ENCODE measurements around the gene TOMM5.

TOMM5 gene

GRCh38 chr9:37575921-37576721 is 16.3 kb downstream of the TOMM5 start, which contains the start of gene FBXO10:
FBXO10 (minus strand) TSS chr9:37576380; CDS start chr9:37541768, 34,612 bp downstream.
- peak within 1 kb of the TSS; percentile 78 for H3K4me3 ChIP-seq
- no peak for TF ChIP-seq EZH2 (IDR thresholded peaks at IDR 0.05)
- TF ChIP-seq POLR2AphosphoS5 (IDR thresholded peaks at IDR 0.05; ENCODE audit: borderline replicate concordance, low read depth, low read length) = no peak
- TF ChIP-seq FOXP2 (optimal IDR thresholded peaks at IDR 0.05; ENCODE audit: control extremely low read depth, extremely low read length, insufficient read depth) = no peak
- H3K36me3 ChIP-seq (ENCODE audit: insufficient read depth, low read length) = peaks cover 20% of the 10 kb centered on the region
- H3K9ac ChIP-seq (ENCODE audit: insufficient read length) = peak within 1 kb of the TSS; percentile 72
- peak within 1 kb of the TSS; percentile 51; the same call in 1 of the 2 replicates for H3K27ac ChIP-seq
- H3K9me3 ChIP-seq (ENCODE audit: low read depth, low read length) = no peaks in the 10 kb centered on the region
- no peak for DNase-seq (ENCODE audit: low read depth, low spot score)

GRCh38 chr9:37575511-37575914 is 16.9 kb downstream of the TOMM5 start:
- Histone ChIP-seq H3K4me3 (peak overlapping the region; percentile 78), H3K9me3 (ENCODE audit: low read depth, low read length) (no peaks in the 10 kb centered on the region), H3K27ac (no peak overlapping the region), H3K9ac (ENCODE audit: insufficient read length) (peak overlapping the region; percentile 72), H3K36me3 (ENCODE audit: insufficient read depth, low read length) (peaks cover 14% of the 10 kb centered on the region)
- no peak for DNase-seq (ENCODE audit: low read depth, low spot score)
- TF ChIP-seq POLR2AphosphoS5 (IDR thresholded peaks at IDR 0.05; ENCODE audit: borderline replicate concordance, low read depth, low read length) (no peak), EZH2 (IDR thresholded peaks at IDR 0.05) (no peak), FOXP2 (optimal IDR thresholded peaks at IDR 0.05; ENCODE audit: control extremely low read depth, extremely low read length, insufficient read depth) (no peak)

- Histone ChIP-seq H3K27ac (no peak overlapping the region), H3K4me3 (peak overlapping the region; percentile 78), H3K9me3 (ENCODE audit: low read depth, low read length) (no peaks in the 10 kb centered on the region), H3K9ac (ENCODE audit: insufficient read length) (peak overlapping the region; percentile 72), H3K36me3 (ENCODE audit: insufficient read depth, low read length) (peaks cover 10% of the 10 kb centered on the region; the same call in 1 of the 2 replicates)
- no peak for DNase-seq (ENCODE audit: low read depth, low spot score)
- TF ChIP-seq EZH2 (IDR thresholded peaks at IDR 0.05) (no peak), POLR2AphosphoS5 (IDR thresholded peaks at IDR 0.05; ENCODE audit: borderline replicate concordance, low read depth, low read length) (no peak), FOXP2 (optimal IDR thresholded peaks at IDR 0.05; ENCODE audit: control extremely low read depth, extremely low read length, insufficient read depth) (no peak)
Observed at GRCh38 chr9:37575001-37575400, 17.4 kb downstream of the TOMM5 start.

GRCh38 chr9:37574241-37574721 is 18.1 kb downstream of the TOMM5 start:
- Histone ChIP-seq H3K27ac (peak overlapping the region; percentile 63), H3K36me3 (ENCODE audit: insufficient read depth, low read length) (peaks cover 8% of the 10 kb centered on the region; the same call in 1 of the 2 replicates), H3K9ac (ENCODE audit: insufficient read length) (no peak overlapping the region), H3K9me3 (ENCODE audit: low read depth, low read length) (no peaks in the 10 kb centered on the region), H3K4me3 (peak overlapping the region; percentile 78)
- DNase-seq (ENCODE audit: low read depth, low spot score) = peak; percentile 52
- TF ChIP-seq EZH2 (IDR thresholded peaks at IDR 0.05) (no peak), FOXP2 (optimal IDR thresholded peaks at IDR 0.05; ENCODE audit: control extremely low read depth, extremely low read length, insufficient read depth) (no peak), POLR2AphosphoS5 (IDR thresholded peaks at IDR 0.05; ENCODE audit: borderline replicate concordance, low read depth, low read length) (no peak)

GRCh38 chr9:37571282-37571681 is 21.1 kb downstream of the TOMM5 start:
- H3K27ac ChIP-seq = no peak overlapping the region
- H3K9me3 ChIP-seq (ENCODE audit: low read depth, low read length) = no peaks in the 10 kb centered on the region
- DNase-seq (ENCODE audit: low read depth, low spot score) = no peak
- no peak overlapping the region for H3K9ac ChIP-seq (ENCODE audit: insufficient read length)
- H3K36me3 ChIP-seq (ENCODE audit: insufficient read depth, low read length) = 0 out of 2 replicates have a peak, but pooled peaks cover 4% of the 10 kb centered on the region
- TF ChIP-seq FOXP2 (optimal IDR thresholded peaks at IDR 0.05; ENCODE audit: control extremely low read depth, extremely low read length, insufficient read depth) (no peak), POLR2AphosphoS5 (IDR thresholded peaks at IDR 0.05; ENCODE audit: borderline replicate concordance, low read depth, low read length) (no peak), EZH2 (IDR thresholded peaks at IDR 0.05) (no peak)
- H3K4me3 ChIP-seq = no peak overlapping the region

- peak overlapping the region; percentile 80 for H3K27ac ChIP-seq
- no peak overlapping the region for H3K4me3 ChIP-seq
- DNase-seq (ENCODE audit: low read depth, low spot score) = no peak
- TF ChIP-seq EZH2 (IDR thresholded peaks at IDR 0.05) (no peak), FOXP2 (optimal IDR thresholded peaks at IDR 0.05; ENCODE audit: control extremely low read depth, extremely low read length, insufficient read depth) (no peak), POLR2AphosphoS5 (IDR thresholded peaks at IDR 0.05; ENCODE audit: borderline replicate concordance, low read depth, low read length) (no peak)
- 0 out of 2 replicates have a peak, but pooled peaks cover 5% of the 10 kb centered on the region for H3K9me3 ChIP-seq (ENCODE audit: low read depth, low read length)
- no peak overlapping the region for H3K9ac ChIP-seq (ENCODE audit: insufficient read length)
- peaks cover 18% of the 10 kb centered on the region; the same call in 1 of the 2 replicates for H3K36me3 ChIP-seq (ENCODE audit: insufficient read depth, low read length)
Observed at GRCh38 chr9:37566716-37567115, 25.7 kb downstream of the TOMM5 start.

- no peak for TF ChIP-seq EZH2 (IDR thresholded peaks at IDR 0.05)
- no peak for TF ChIP-seq POLR2AphosphoS5 (IDR thresholded peaks at IDR 0.05; ENCODE audit: borderline replicate concordance, low read depth, low read length)
- no peak for TF ChIP-seq FOXP2 (optimal IDR thresholded peaks at IDR 0.05; ENCODE audit: control extremely low read depth, extremely low read length, insufficient read depth)
- H3K9ac ChIP-seq (ENCODE audit: insufficient read length) = no peak overlapping the region
- H3K36me3 ChIP-seq (ENCODE audit: insufficient read depth, low read length) = peaks cover 18% of the 10 kb centered on the region; the same call in 1 of the 2 replicates
- 0 out of 2 replicates have a peak, but pooled peaks cover 5% of the 10 kb centered on the region for H3K9me3 ChIP-seq (ENCODE audit: low read depth, low read length)
- DNase-seq (ENCODE audit: low read depth, low spot score) = no peak
- H3K4me3 ChIP-seq = no peak overlapping the region
- H3K27ac ChIP-seq = peak overlapping the region; percentile 80
Observed at GRCh38 chr9:37565661-37566618, 26.5 kb downstream of the TOMM5 start.
